PFSK-1 (cell line): ENCODE data around the gene COL6A3.

Experiments
- FOXP2 ChIP-seq: optimal IDR thresholded peaks from 2 replicates; pipeline ENCODE3; 2011; ENCODE audit warnings: borderline replicate concordance, control low read depth, inconsistent platforms; ENCODE audit not compliant: insufficient read depth; ENCODE audit errors: extremely low read length, extremely low read depth
- POLR2AphosphoS5 ChIP-seq: IDR thresholded peaks from 2 replicates; pipeline ENCODE4 v1.6.1; 2012; ENCODE audit warnings: low read depth, mild to moderate bottlenecking, control low read depth, low read length, moderate library complexity
- SIN3A ChIP-seq: IDR thresholded peaks from 2 replicates; pipeline ENCODE4 v1.6.1; 2012; ENCODE audit warnings: mild to moderate bottlenecking, low read length, moderate library complexity, borderline replicate concordance; ENCODE audit not compliant: insufficient read depth
- TAF1 ChIP-seq: IDR thresholded peaks from 2 replicates; pipeline ENCODE4 v1.6.1; 2012; ENCODE audit warnings: low read length, control low read depth, borderline replicate concordance; ENCODE audit not compliant: insufficient read depth
- TF ChIP-seq, protein P1 (sequence below), 2 experiments: IDR thresholded peaks; 2 replicates each; pipeline versions ENCODE4 v1.6.1 to v1.8.0; 2011 to 2012; ENCODE audit warnings: low read depth in 2 of 2, low read length in 2 of 2, control low read depth in 1 of 2, inconsistent platforms in 1 of 2, mild to moderate bottlenecking in 1 of 2, moderate library complexity in 1 of 2; ENCODE audit not compliant: insufficient read depth in 1 of 2

The COL6A3 gene

DNA sequence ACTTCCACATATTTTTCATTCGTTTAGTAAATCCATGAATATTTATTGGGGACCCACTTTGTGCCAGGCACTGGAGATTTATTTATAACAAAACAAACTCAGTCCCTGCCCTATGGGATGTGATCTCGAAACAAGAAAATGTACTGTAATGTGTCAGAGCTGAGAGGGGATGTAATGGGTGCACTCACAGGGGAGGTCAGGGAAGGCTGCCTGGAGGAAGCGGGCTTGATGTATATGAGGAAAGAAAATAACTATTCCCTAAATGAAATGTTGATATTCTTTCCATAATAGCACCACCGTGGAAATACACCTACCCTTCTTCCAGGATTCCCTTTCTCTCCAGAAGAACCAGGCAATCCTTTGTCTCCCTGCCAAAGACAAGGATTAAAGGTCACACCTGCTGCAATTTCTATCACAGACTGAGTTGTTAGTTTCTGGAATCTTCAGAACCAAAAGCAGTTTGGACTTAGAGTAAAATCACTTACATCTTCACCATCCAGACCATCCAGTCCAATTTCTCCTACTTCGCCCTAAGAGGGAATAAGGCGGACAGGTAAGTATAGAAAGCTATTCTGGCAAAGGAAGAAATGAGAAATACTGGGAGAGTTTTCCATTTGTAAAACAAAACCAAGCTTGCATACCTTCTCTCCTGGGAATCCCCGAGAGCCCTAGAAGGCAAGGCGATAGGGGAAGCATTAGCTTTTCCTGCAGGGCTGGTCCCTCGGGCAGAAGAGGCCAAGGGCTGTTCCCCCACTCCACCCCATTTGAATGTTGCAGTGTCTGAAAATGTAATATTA is 55.0 kb downstream of the COL6A3 start:
- TF ChIP-seq FOXP2 (no peak), SIN3A (no peak), POLR2AphosphoS5 (no peak), TAF1 (no peak)
- TF ChIP-seq, protein P1, sequence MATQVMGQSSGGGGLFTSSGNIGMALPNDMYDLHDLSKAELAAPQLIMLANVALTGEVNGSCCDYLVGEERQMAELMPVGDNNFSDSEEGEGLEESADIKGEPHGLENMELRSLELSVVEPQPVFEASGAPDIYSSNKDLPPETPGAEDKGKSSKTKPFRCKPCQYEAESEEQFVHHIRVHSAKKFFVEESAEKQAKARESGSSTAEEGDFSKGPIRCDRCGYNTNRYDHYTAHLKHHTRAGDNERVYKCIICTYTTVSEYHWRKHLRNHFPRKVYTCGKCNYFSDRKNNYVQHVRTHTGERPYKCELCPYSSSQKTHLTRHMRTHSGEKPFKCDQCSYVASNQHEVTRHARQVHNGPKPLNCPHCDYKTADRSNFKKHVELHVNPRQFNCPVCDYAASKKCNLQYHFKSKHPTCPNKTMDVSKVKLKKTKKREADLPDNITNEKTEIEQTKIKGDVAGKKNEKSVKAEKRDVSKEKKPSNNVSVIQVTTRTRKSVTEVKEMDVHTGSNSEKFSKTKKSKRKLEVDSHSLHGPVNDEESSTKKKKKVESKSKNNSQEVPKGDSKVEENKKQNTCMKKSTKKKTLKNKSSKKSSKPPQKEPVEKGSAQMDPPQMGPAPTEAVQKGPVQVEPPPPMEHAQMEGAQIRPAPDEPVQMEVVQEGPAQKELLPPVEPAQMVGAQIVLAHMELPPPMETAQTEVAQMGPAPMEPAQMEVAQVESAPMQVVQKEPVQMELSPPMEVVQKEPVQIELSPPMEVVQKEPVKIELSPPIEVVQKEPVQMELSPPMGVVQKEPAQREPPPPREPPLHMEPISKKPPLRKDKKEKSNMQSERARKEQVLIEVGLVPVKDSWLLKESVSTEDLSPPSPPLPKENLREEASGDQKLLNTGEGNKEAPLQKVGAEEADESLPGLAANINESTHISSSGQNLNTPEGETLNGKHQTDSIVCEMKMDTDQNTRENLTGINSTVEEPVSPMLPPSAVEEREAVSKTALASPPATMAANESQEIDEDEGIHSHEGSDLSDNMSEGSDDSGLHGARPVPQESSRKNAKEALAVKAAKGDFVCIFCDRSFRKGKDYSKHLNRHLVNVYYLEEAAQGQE (IDR thresholded peaks at IDR 0.05; ENCODE audit: insufficient read depth in 1 of 2, low read depth in 2 of 2, low read length in 2 of 2) = no peak

DNA sequence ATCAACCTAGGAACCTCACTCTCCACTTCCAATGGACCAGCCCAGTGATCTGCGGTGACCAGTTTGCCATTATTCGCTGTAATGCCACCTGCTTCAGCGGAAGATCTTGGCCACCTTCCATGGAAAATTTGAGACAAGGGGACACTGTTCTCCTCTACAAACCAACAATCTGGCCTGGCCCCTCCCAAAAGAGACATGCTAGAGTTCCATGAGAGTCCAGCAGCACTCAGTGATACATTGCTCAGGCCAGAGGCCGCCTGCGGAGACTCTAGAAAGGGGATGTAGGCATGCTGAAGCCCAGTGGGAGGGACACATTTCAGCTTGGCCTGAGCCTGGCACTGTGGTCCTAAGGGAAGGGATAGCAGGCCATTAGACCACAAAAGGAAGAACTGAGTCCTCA is 58.3 kb downstream of the COL6A3 start:
- no peak for TF ChIP-seq FOXP2
- no peak for TF ChIP-seq POLR2AphosphoS5
- no peak for TF ChIP-seq TAF1
- TF ChIP-seq SIN3A = no peak
- TF ChIP-seq, protein P1 (IDR thresholded peaks at IDR 0.05; ENCODE audit: insufficient read depth in 1 of 2, low read depth in 2 of 2, low read length in 2 of 2) = no peak

DNA sequence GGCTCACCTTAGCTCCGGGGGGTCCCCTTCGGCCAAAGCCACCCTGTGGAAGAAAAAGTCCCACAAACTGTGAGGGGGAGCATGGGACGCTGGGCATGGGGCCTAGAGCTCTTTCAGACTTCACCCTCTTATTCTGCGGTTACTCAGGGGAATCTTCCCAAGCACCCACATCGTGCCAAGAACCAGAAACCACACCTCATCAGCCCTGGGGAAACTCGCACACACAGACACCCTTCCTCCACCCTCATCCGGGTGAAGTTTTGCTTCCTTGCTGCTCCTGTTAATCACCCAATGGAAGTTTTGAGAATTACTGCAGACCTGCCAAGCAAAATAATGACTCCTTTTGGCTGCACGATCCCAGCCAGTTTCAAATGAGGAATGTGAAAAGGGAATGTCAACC is 59.1 kb downstream of the COL6A3 start:
- TF ChIP-seq POLR2AphosphoS5 (no peak), TAF1 (no peak), FOXP2 (no peak), SIN3A (no peak)
- TF ChIP-seq, protein P1 (IDR thresholded peaks at IDR 0.05; ENCODE audit: insufficient read depth in 1 of 2, low read depth in 2 of 2, low read length in 2 of 2) = no peak

DNA sequence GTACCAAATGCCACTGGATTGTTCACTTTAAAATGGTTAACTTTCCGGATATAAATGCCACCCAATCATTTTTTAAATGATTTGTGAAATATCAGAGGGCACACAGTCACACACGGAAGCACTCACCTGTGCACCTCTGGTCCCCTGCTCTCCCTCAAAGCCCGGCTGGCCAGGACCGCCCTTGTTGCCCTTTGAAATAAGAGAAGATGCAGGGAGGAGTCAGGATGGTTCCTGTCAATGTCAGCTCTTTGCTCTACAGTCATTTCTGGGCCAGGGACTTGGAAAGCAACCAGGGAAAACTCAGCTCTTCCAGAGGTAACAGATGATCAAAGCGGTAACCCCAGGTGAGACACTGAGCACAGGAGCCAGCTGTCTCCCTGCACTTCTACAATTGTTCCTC is 60.7 kb downstream of the COL6A3 start:
- TF ChIP-seq POLR2AphosphoS5 (no peak), FOXP2 (no peak), TAF1 (no peak), SIN3A (no peak)
- TF ChIP-seq, protein P1 (IDR thresholded peaks at IDR 0.05; ENCODE audit: insufficient read depth in 1 of 2, low read depth in 2 of 2, low read length in 2 of 2) = no peak

DNA sequence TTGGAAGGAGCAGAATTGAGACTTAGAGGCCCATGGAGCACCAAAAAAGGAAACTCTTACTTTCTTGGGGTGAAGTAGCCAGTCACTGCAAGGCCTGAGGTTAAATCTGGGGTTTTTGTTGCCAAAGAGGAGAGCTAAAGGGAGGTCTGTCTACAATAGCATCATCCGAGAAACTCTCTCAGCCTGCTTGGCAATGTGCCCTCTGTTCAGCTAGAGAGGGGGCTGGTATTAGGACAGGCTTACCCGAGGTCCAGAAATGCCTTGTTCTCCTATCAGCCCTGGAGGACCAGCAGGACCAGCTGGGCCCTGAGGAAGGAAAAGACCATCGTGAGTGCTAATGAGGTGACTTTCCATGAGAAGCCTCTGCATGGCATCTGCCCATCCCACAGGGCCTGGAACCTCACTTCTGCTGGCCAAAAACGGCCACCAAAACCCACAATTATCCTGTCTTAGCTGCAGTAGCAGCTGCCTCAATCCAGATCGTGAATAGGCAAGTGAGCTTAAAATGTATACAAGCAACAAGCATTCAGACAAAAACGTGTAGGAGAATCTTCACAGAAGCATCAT is 61.6 kb downstream of the COL6A3 start:
- TF ChIP-seq TAF1 = no peak
- TF ChIP-seq, protein P1 (IDR thresholded peaks at IDR 0.05; ENCODE audit: insufficient read depth in 1 of 2, low read depth in 2 of 2, low read length in 2 of 2) = no peak
- TF ChIP-seq POLR2AphosphoS5 = no peak
- TF ChIP-seq SIN3A = no peak
- no peak for TF ChIP-seq FOXP2
